ENCODE data around the gene ADAMTS12.

The ADAMTS12 gene

DNA sequence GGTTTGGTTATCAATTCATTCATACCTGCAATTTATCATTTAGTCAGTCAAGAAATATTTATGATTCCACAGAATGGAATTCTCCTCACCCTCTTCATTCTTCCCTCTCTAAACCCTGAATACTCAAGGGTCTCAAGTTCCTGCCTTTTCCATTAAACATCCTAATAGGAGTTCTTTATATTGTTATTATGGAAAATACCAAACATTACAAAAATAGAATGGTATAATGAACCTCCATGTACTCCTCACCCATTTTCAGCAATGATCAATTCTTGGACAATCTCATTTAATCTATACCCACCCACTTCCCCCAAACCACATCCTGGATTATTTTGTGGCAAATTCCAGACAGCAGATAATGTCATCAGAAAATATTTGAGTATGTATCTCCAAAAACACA is 74.5 kb downstream of the ADAMTS12 start:
- no peak overlapping the region for H3K4me3 Mint-ChIP-seq
- H3K4me1 Mint-ChIP-seq (ENCODE audit: low read depth), result no peaks in the 10 kb centered on the region
- peaks cover 4% of the 10 kb centered on the region for H3K9me3 Mint-ChIP-seq
- no peak for DNase-seq
- peaks cover 4% of the 10 kb centered on the region for H3K27me3 Mint-ChIP-seq
- no peaks in the 10 kb centered on the region for H3K36me3 Mint-ChIP-seq (ENCODE audit: low read depth)
- no peak overlapping the region for H3K27ac Mint-ChIP-seq

DNA sequence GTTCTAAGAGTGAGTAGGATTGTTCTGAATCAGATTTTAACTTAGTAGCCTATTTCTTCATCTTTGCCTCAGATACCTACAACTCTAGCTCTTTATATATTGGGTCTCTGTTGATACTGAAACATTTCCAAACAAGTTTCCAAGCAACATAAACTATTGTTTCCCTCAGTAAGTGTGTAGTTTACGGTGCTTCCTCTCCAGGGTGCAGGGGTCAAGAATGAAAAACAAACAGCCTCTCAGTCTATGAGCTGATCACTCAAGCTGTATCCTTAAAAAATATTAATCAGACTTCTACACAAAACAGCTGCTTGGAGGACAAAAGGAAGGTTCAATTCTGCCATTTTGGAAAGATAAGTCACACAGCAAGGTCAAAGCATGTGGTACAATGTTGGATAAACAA is 75.0 kb downstream of the ADAMTS12 start:
- Mint-ChIP-seq H3K9me3 (peaks cover 4% of the 10 kb centered on the region), H3K27ac (no peak overlapping the region), H3K4me3 (no peak overlapping the region), H3K27me3 (no peaks in the 10 kb centered on the region), H3K4me1 (ENCODE audit: low read depth) (no peaks in the 10 kb centered on the region), H3K36me3 (ENCODE audit: low read depth) (no peaks in the 10 kb centered on the region)
- no peak for DNase-seq

DNA sequence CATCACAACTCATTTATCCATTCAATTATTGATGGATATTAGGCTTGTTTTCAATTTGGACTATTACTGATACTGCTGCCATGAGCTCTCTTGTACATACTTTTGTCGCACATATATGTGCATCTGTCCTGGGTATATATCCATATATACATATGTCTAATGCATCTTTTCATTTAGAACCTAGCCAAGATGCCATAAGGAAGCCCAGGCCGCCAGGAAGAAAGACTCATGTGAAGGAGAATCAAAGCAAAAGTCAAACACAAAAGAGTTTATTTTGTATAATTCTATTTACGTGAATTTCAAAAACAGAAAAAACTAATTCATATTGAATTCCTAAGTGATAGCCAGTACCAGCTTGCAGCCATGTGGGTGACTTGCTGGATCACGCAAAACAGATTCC is 79.0 kb downstream of the ADAMTS12 start:
- no peak overlapping the region for H3K4me3 Mint-ChIP-seq
- no peaks in the 10 kb centered on the region for H3K4me1 Mint-ChIP-seq (ENCODE audit: low read depth)
- no peaks in the 10 kb centered on the region for H3K27me3 Mint-ChIP-seq
- no peak for DNase-seq
- H3K36me3 Mint-ChIP-seq (ENCODE audit: low read depth), result no peaks in the 10 kb centered on the region
- H3K27ac Mint-ChIP-seq, result no peak overlapping the region
- no peaks in the 10 kb centered on the region for H3K9me3 Mint-ChIP-seq

DNA sequence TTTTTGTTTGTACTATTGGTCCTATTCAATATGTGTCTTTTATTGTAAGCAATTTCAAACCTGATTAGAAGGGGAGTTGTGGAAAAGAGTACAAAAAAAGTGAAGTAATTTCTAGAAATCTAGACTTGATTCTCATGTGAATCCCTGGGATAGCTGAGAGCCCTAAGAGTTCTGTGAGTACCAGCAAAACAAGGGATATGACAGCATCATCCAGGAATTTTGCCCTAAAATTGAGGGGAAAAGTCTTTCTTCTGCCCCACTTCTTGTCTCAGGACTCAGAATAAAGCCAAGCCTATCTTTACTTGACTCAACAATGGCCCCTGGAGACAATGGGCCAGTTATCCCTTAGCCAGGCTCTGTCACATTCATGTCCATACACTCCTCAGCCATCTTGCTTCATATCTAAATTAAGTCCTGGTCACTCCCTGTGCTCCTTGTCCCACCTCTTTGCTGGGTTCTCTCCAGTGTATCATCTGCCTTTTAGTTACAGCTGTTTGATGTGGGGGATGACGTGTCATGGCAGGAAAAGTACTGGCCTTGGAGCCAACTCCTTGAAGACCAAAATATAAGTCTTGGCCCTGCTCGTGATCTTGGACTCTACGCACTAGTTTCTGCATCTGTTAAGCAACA is 81.2 kb downstream of the ADAMTS12 start:
- H3K4me3 Mint-ChIP-seq, result no peak overlapping the region
- no peaks in the 10 kb centered on the region for H3K9me3 Mint-ChIP-seq
- H3K27me3 Mint-ChIP-seq, result no peaks in the 10 kb centered on the region
- H3K36me3 Mint-ChIP-seq (ENCODE audit: low read depth), result no peaks in the 10 kb centered on the region
- no peak overlapping the region for H3K27ac Mint-ChIP-seq
- DNase-seq, result no peak
- H3K4me1 Mint-ChIP-seq (ENCODE audit: low read depth), result no peaks in the 10 kb centered on the region

DNA sequence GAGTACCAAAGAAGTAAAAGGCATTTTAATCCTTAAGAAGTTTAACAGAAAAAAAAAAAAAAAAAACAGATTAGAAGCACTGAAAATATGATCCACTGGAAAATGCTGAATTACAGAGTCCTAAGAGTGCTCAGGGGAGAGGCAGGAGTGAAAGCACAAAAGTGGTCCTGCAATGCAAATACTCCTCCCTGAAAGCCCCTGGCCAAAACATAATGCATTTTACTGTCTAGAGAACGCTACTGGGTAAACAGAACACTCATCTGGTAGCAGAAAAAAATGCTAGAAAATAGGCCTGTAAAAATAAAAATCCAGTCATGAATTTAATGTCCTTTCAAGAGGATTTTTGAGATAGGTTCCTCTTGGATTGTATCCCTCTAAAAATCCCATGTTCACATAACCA is 81.9 kb downstream of the ADAMTS12 start:
- no peaks in the 10 kb centered on the region for H3K27me3 Mint-ChIP-seq
- H3K36me3 Mint-ChIP-seq (ENCODE audit: low read depth), result no peaks in the 10 kb centered on the region
- no peak overlapping the region for H3K27ac Mint-ChIP-seq
- no peaks in the 10 kb centered on the region for H3K9me3 Mint-ChIP-seq
- no peak overlapping the region for H3K4me3 Mint-ChIP-seq
- H3K4me1 Mint-ChIP-seq (ENCODE audit: low read depth), result no peaks in the 10 kb centered on the region
- DNase-seq, result no peak

DNA sequence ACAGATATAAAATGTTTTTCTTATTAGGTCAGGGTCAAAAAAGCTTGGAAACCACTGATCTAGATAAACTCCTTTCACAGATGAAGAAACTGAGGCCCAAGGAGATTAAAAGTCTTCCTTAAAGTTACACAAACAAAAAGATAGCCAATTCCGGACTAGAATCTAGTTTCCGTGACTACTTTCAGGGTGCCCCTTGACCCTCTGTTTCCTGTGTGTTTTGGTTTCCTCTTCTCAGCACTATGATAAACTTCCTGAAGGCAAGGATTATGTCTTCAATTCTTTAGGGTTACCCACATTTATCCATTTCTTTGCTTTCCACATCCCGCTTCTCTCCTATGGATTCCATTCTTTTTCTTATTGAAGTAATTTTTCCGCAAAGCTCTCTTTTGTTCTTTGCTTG is 83.1 kb downstream of the ADAMTS12 start:
- H3K9me3 Mint-ChIP-seq, result no peaks in the 10 kb centered on the region
- no peaks in the 10 kb centered on the region for H3K27me3 Mint-ChIP-seq
- H3K4me3 Mint-ChIP-seq, result no peak overlapping the region
- no peak for DNase-seq
- no peak overlapping the region for H3K27ac Mint-ChIP-seq
- no peaks in the 10 kb centered on the region for H3K36me3 Mint-ChIP-seq (ENCODE audit: low read depth)
- H3K4me1 Mint-ChIP-seq (ENCODE audit: low read depth), result no peaks in the 10 kb centered on the region

DNA sequence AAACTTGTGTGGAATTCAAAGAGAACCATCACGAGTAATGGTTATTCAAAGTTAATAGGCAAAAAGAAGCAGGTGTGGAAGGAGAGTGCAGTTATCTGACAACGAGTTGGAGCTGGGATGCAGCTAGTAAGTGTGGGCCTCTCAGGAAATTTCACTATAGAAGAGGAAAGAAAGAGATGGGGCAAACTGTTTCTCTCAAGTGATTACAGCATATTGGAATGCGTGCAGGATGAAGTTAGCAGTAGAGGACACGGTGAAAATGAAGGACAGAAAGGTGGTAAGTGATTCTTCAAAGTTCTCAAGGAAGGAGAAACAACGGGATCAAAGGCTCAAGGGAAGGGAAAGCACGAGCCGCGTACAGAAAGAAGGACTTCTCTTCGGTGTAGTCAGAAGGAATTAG is 84.0 kb downstream of the ADAMTS12 start:
- DNase-seq, result no peak

DNA sequence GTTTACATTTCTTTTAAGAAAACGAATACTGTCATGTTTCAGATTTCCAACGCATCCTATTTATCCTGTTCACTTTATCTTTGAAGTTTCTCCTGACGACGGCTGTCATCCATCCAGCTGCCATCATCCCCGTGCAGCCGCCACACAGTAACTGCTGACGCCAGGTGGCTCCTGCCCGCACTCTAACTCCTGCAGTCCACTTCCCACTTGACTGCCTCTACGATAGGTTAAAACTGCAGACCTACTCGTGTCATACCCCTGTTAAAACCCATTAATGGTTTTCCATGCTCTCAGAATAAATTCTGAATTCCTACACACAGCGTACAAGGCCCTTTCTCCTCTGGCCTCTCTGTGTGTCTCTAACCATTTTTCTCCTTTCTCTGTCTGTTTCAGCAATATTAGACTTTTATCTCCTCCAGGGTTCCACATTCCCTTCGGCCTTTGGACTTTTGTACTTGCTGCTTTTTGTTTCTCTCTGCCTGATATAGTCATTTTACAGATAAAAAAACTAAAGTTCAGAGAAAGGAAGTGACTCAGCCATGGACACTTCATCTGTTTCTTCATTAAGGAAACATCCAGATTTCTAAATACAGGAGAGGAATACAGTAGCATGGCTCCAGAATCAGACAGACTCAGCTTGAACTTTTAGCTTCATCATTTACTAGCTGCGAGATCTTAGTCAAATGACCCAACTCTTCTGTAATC is 84.9 kb downstream of the ADAMTS12 start:
- no peaks in the 10 kb centered on the region for H3K27me3 Mint-ChIP-seq
- no peak overlapping the region for H3K4me3 Mint-ChIP-seq
- H3K27ac Mint-ChIP-seq, result no peak overlapping the region
- no peaks in the 10 kb centered on the region for H3K9me3 Mint-ChIP-seq
- H3K4me1 Mint-ChIP-seq (ENCODE audit: low read depth), result no peaks in the 10 kb centered on the region
- no peaks in the 10 kb centered on the region for H3K36me3 Mint-ChIP-seq (ENCODE audit: low read depth)
- no peak for DNase-seq

More for the DNA sequence above, 84.0 kb downstream of the ADAMTS12 start:
- no peaks in the 10 kb centered on the region for H3K9me3 Mint-ChIP-seq
- H3K4me3 Mint-ChIP-seq, result no peak overlapping the region
- no peaks in the 10 kb centered on the region for H3K36me3 Mint-ChIP-seq (ENCODE audit: low read depth)
- no peaks in the 10 kb centered on the region for H3K4me1 Mint-ChIP-seq (ENCODE audit: low read depth)
- H3K27me3 Mint-ChIP-seq, result no peaks in the 10 kb centered on the region
- no peak overlapping the region for H3K27ac Mint-ChIP-seq

DNA sequence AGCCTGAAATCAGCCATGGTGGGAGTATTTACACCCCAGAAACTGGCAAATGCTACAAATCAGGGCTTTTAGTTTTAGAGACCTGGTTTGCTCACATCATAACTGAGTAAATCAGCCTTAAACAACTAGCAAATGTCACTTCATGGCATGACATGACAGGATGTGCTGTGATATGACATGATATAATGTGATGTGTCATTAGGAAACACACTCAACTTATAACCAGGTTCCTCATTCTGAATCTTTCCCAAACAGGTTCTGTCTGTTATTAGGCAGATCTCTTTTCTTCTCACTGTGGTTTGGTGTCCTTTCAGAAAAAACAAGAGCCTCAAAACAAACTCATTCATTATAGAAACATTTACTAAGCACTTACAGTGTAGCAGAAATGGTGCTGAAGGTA is 90.5 kb downstream of the ADAMTS12 start:
- Mint-ChIP-seq H3K4me1 (ENCODE audit: low read depth) (no peaks in the 10 kb centered on the region), H3K4me3 (no peak overlapping the region), H3K27me3 (no peaks in the 10 kb centered on the region), H3K9me3 (no peaks in the 10 kb centered on the region), H3K27ac (no peak overlapping the region), H3K36me3 (ENCODE audit: low read depth) (no peaks in the 10 kb centered on the region)
- no peak for DNase-seq

DNA sequence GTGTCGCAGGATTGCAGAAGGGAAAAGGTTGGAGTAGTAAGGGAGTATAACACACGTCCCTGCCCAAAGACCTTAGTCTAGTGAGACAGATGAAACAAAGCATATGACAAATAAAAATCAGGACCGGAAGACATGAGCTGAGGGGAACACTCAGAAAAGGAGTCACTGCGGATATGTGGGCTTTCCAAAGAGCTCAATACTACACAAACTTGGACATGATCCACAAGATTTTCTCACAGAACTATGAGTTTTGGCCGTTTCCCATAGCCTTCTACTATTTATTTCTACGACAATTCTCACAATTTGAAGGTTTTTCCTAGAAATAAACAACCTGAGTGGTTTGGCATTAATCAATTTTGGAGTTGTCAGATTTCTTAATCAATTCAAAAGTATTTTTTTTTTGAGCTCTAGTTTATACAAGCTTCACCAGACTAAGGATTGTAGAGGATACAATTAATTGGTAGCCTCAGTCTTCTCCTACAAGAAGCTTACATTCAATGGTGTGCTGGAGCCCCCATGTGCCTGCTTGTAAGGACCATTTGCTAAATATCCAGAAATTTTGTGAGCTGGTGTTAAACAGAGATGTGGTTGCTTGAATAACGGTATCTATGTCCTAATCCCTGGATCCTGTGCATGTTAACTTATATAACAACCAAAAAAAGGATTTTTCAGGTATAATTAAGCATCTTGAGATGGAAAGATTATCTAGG is 91.4 kb downstream of the ADAMTS12 start:
- H3K27me3 Mint-ChIP-seq, result no peaks in the 10 kb centered on the region

DNA sequence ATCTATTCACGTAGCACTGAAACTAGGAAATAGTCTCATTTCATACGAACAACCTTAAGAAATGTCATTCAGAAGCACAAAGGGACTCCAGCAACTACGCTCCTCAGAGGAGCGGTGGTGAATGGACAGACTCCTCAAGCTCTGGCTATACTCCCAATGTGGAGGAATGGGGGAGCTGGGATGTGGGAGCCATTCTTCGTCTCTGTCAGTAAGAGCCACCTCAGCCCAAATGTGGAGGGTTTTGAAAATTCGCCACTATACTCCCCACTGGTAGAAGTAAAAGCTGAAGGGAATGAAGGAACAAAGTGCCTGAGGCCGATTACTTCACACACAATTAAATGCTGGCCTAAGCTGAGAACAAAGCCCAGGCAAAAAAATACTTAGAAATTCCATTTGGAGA is 96.3 kb downstream of the ADAMTS12 start:
- Mint-ChIP-seq H3K27ac (no peak overlapping the region), H3K27me3 (peaks cover 4% of the 10 kb centered on the region), H3K4me1 (ENCODE audit: low read depth) (no peaks in the 10 kb centered on the region), H3K9me3 (no peaks in the 10 kb centered on the region), H3K36me3 (ENCODE audit: low read depth) (no peaks in the 10 kb centered on the region), H3K4me3 (no peak overlapping the region)
- DNase-seq, result no peak

More for the DNA sequence above, 91.4 kb downstream of the ADAMTS12 start:
- Mint-ChIP-seq H3K4me3 (no peak overlapping the region), H3K9me3 (no peaks in the 10 kb centered on the region), H3K4me1 (ENCODE audit: low read depth) (no peaks in the 10 kb centered on the region), H3K36me3 (ENCODE audit: low read depth) (no peaks in the 10 kb centered on the region), H3K27ac (no peak overlapping the region)
- DNase-seq, result no peak

DNA sequence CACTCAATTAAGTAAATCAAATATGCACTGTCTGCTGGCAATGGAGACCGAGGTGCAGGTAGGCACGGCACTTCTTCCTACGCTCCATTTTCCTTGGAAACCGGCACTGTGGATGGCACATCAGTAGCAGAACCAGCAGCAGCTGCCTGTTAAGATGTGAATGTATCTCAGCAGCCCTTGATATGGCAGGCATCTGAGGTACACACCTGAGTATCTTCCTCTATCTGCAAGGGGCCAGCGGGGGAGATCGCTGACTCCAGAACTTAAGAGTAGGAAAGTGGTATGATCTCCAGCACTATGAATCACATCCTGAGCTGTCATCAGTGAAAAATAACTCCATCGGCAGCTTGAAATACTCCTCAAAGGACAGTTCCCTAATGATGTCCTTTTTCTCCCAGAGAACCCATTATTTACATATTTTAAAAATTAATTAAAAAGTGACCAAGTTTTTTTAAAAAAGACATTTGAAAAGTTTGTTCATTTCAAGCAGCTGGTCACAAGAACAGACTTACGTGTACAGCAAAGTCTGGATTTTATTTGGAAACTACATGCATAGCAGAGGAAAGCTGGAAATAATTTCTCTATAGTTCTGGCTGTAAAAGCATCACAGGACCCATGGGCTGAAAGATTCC is 97.1 kb downstream of the ADAMTS12 start:
- Mint-ChIP-seq H3K9me3 (no peaks in the 10 kb centered on the region), H3K4me3 (no peak overlapping the region), H3K27me3 (peaks cover 4% of the 10 kb centered on the region), H3K36me3 (ENCODE audit: low read depth) (no peaks in the 10 kb centered on the region), H3K27ac (no peak overlapping the region), H3K4me1 (ENCODE audit: low read depth) (no peaks in the 10 kb centered on the region)
- no peak for DNase-seq

DNA sequence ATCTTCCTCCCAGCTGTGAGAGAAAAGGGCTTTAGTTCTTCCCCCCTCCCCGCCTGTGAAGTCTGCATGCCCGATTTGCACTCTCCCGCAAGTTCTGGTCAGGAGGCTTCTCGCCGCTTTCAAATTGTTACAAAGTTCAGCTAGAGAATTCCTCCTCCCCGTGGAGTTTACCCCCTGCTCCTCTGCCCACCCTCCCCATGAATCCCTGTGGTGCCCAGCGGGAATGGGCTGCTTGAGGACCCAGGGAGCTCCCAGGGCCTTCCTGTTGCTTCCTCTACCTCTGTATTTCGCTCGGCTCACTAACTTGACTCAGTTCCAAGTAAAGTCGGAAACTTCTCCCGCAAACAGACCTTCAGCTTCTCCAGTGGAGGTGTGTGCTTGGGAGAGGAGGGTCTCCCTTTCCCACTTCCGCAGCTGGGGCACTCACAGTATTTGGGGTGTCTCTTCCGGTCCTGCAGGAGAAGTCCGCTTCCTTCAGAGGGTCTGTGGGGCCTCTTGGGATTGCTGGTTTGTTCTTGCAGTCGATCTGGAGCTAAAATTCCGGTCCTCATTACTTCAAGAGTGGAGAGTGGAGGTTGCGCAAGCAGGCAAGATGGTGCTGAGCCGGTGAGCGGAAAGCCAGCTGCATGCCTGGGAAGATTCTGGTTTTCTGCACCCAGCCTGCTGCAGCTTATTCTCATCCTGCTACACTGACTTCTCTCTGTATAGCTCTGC is 97.8 kb downstream of the ADAMTS12 start:
- no peak overlapping the region for H3K4me3 Mint-ChIP-seq

DNA sequence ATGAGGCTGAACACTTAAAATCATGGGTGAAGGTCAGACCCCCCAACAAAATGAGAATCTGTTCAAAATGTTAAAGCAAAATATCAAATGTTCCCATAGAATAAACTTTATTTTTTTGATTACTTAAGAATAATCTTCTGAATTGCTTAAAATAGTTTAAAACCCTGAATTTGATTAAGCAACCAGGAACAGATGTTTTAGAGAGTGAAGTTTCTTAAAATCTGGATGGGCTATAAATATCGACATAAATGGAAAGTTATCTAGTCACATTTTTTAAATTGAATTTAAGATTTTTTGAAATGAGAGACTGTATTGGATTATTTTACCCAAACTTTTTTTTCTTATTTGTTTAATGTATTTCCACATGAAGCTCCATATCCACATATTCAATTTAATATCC is 98.5 kb downstream of the ADAMTS12 start:
- no peaks in the 10 kb centered on the region for H3K36me3 Mint-ChIP-seq (ENCODE audit: low read depth)
- H3K4me1 Mint-ChIP-seq (ENCODE audit: low read depth), result no peaks in the 10 kb centered on the region
- no peak for DNase-seq
- H3K27me3 Mint-ChIP-seq, result peaks cover 4% of the 10 kb centered on the region
- H3K27ac Mint-ChIP-seq, result no peak overlapping the region
- H3K4me3 Mint-ChIP-seq, result no peak overlapping the region
- no peaks in the 10 kb centered on the region for H3K9me3 Mint-ChIP-seq

More for the DNA sequence above, 97.8 kb downstream of the ADAMTS12 start:
- H3K9me3 Mint-ChIP-seq, result no peaks in the 10 kb centered on the region
- peaks cover 4% of the 10 kb centered on the region for H3K27me3 Mint-ChIP-seq
- no peak for DNase-seq
- no peak overlapping the region for H3K27ac Mint-ChIP-seq
- H3K36me3 Mint-ChIP-seq (ENCODE audit: low read depth), result no peaks in the 10 kb centered on the region
- no peaks in the 10 kb centered on the region for H3K4me1 Mint-ChIP-seq (ENCODE audit: low read depth)
